ENCODE data around the gene L3MBTL3. TPM values are rescaled to one million over a fixed set of nuclear protein-coding genes. Genes with fewer than 3 reads are reported as not detected.

L3MBTL3 gene
- total RNA-seq, 1 experiment from 2014 or later, result 13.7 TPM

DNA sequence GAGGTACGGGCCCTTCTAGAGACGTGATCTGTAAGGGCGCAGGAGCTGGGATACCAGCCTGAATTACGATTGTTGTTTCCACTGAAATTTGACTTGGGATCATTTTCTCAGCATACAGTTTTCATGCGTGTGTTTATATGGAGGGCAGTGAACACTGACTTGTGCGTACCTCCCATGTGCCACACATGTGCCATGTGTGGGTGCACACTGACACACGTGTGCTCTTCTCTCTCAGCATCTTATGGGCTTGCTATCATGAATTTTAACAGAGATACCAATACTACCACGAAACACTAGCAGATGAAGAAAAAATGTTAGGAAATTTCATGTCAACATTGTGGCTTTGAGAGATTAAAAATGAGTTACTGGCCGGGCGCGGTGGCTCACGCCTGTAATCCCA is 39.1 kb downstream of the L3MBTL3 start (continued):
- TF ChIP-seq CTCF (IDR thresholded peaks at IDR 0.05) (no peak), MXD4 (CRISPR knock-in tag; IDR thresholded peaks at IDR 0.05; ENCODE audit: borderline replicate concordance) (no peak), PRRX2 (CRISPR knock-in tag; IDR thresholded peaks at IDR 0.05) (no peak), E2F4 (CRISPR knock-in tag; IDR thresholded peaks at IDR 0.05; ENCODE audit: borderline replicate concordance, low read depth) (no peak), ZNF138 (CRISPR knock-in tag; conservative IDR thresholded peaks at IDR 0.05) (no peak), ZNF317 (CRISPR knock-in tag; IDR thresholded peaks at IDR 0.05; ENCODE audit: borderline replicate concordance, low read depth) (no peak), FOXK1 (CRISPR knock-in tag; IDR thresholded peaks at IDR 0.05) (no peak), FOXP4 (CRISPR knock-in tag; IDR thresholded peaks at IDR 0.05) (no peak), AFF4 (CRISPR knock-in tag; IDR thresholded peaks at IDR 0.05; ENCODE audit: borderline replicate concordance) (no peak), NFATC4 (CRISPR knock-in tag; IDR thresholded peaks at IDR 0.05) (no peak), EMX1 (CRISPR knock-in tag; IDR thresholded peaks at IDR 0.05) (no peak), HMGA2 (CRISPR knock-in tag; IDR thresholded peaks at IDR 0.05) (no peak), NR2C2 (CRISPR knock-in tag; IDR thresholded peaks at IDR 0.05) (no peak), USF1 (CRISPR knock-in tag; IDR thresholded peaks at IDR 0.05) (no peak)

GRCh38 chr6:130063806-130064205 is 45.4 kb downstream of the L3MBTL3 start:
- ChIA-PET CTCF (interaction anchor here (0.8 kb wide), 1 partner anchor 258 kb away, joined by 3 read pairs; no protein-coding TSS in a partner anchor), POLR2A (no interaction called here)
- no peaks in the 10 kb centered on the region for H3K9me3 Mint-ChIP-seq
- ATAC-seq, result no peak
- H3K27me3 Mint-ChIP-seq (ENCODE audit: low read depth), result no peaks in the 10 kb centered on the region
- no peaks in the 10 kb centered on the region; the same call in 1 of the 2 replicates for H3K4me1 Mint-ChIP-seq
- no peak overlapping the region for H3K27ac Mint-ChIP-seq
- peaks cover 13% of the 10 kb centered on the region for H3K36me3 Mint-ChIP-seq
- no peak for DNase-seq (ENCODE audit: low spot score)
- H3K4me3 Mint-ChIP-seq, result no peak overlapping the region
- TF ChIP-seq CDX4 (CRISPR knock-in tag; IDR thresholded peaks at IDR 0.05; ENCODE audit: borderline replicate concordance), result no peak
- no peak for TF ChIP-seq FOXP1 (CRISPR knock-in tag; IDR thresholded peaks at IDR 0.05; ENCODE audit: borderline replicate concordance)
- TF ChIP-seq FOXK1 (CRISPR knock-in tag; IDR thresholded peaks at IDR 0.05), result no peak
- TF ChIP-seq ELF4 (CRISPR knock-in tag; IDR thresholded peaks at IDR 0.05; ENCODE audit: low read depth), result no peak
- no peak for TF ChIP-seq ZNF263 (CRISPR knock-in tag; IDR thresholded peaks at IDR 0.05; ENCODE audit: low read depth)
- TF ChIP-seq ESRRA (CRISPR knock-in tag; IDR thresholded peaks at IDR 0.05; ENCODE audit: borderline replicate concordance), result no peak
- no peak for TF ChIP-seq NFATC4 (CRISPR knock-in tag; IDR thresholded peaks at IDR 0.05)
- TF ChIP-seq ATF6 (CRISPR knock-in tag; IDR thresholded peaks at IDR 0.05), result no peak
- no peak for TF ChIP-seq SP1 (CRISPR knock-in tag; conservative IDR thresholded peaks at IDR 0.05)
- TF ChIP-seq, protein P1, sequence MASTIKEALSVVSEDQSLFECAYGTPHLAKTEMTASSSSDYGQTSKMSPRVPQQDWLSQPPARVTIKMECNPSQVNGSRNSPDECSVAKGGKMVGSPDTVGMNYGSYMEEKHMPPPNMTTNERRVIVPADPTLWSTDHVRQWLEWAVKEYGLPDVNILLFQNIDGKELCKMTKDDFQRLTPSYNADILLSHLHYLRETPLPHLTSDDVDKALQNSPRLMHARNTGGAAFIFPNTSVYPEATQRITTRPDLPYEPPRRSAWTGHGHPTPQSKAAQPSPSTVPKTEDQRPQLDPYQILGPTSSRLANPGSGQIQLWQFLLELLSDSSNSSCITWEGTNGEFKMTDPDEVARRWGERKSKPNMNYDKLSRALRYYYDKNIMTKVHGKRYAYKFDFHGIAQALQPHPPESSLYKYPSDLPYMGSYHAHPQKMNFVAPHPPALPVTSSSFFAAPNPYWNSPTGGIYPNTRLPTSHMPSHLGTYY (CRISPR knock-in tag; IDR thresholded peaks at IDR 0.05), result no peak
- no peak for TF ChIP-seq CREB1 (CRISPR knock-in tag; IDR thresholded peaks at IDR 0.05)
- TF ChIP-seq RELA (CRISPR knock-in tag; IDR thresholded peaks at IDR 0.05; ENCODE audit: borderline replicate concordance), result no peak
